Stimulated activated CD8-positive, alpha-beta memory T cell treated with anti-CD3 and anti-CD28 coated beads, Interleukin-7, amount 100 ng/mL, for 1 hour (primary cell): Measurements from ENCODE around the gene UXS1.

Source experiments
- DNase-seq, 2 donors: peaks; one replicate each; pipeline ENCODE4 v3.0.0-alpha.2; 2020; ENCODE audit warnings: low read depth in 2 of 2

Gene UXS1

DNA sequence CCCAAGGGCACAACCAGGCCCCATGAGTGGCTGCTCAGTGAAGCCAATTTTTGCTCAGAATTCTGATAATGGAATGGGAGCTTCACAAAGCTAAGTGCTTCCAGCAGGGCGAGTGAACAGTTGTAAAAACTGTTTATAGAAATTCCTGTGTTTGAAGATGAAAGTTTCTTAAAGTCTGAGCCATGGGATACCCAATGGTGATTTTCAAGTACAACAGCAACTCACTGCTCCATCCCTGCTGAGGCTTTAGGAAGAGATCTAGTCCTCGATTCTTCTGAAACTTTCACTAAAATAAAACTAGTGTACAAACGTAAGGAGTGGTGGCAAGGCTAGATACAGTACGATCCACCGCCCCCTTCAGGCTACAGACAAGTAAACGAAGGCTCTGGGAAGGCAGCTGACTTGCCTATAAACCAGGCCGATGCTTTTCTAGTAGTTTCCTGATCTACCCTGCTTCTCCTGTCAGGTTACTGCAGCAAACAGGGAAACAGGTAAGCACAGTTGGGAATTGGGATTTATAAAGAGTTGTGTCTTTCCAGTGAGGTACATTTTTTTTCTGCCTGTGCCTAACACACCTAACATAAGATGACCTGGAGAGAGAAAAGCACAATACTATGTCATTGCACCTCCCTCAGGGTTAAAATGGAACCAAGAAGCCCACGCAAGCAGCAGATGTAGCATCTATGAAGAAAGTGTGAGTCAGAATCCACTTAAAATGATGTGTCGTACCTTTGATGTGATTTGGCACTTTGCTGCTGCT is 108.7 kb downstream of the UXS1 start:
- no peak for DNase-seq

DNA sequence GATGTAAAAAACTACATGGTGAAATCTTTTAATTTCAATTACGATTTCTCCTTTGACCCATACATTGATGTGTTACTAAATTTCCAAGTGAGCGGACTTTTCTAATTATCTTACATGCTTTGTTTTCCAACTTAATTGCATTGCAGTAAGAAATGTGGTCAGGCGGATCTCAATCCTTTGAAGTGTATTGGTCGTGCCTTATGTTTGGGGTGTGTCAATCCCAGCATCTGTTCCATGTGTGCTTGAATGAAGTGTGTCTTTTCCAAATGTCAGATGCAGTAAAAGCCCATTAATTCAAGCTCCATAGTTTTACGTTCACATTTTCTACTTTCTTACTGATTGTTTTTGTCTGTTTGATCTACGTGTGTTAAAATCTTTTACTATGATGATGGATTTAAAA is 113.1 kb downstream of the UXS1 start:
- no peak for DNase-seq

GRCh38 chr2:106078096-106078495 is 116.0 kb downstream of the UXS1 start:
- DNase-seq = no peak

- no peak for DNase-seq
These were observed 117.2 kb downstream of the UXS1 start for GRCh38 chr2:106076941-106077340.

DNA sequence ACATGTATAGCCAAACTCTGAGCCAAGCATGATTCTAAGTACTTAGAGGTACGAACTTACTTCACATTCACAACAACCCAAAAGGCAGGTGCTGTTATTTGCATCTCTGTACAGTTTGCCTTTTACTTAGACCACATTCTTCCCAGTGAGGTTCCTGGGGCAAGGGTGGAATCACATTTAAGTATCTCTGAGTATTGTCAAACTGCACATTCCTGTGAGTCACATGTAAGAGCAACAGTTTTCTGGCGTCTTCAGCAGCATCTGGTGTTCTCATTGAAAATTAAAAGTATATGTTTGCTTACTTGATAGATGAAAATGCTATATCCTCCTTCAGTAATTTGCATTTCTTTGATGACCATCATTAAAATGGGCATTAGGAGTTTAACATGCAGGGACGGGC is 119.1 kb downstream of the UXS1 start:
- no peak for DNase-seq

DNA sequence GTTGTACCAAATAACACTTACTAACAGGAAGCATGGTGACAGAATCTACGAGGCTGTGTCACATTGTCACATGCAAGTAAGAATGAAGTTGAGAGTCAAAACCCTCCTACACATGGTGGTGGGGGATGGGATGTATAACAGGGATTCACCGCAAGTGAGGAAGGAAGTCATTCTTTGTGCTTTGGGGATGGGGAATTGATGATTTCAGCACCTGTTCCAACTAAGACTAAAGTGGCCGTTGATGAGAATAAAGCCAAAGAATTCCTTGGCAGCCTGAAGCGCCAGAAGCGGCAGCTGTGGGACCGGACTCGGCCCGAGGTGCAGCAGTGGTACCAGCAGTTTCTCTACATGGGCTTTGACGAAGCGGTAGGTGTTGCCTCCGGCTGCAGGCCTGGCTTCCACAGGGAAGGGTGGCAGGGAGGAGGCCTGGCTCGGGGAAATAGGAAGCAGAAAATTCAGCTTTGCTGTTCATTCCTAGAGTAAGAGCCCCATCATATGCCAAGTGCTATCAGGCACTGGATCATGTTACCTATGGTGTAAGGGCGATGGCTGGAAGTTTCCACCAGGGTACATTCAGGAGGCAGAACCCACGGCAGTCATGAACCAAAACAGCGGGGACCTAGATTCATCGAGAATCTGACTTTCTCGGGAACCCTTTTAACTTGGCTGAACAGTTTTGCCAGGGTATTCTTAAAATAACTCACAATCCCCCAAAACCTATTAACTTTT is 120.3 kb downstream of the UXS1 start:
- DNase-seq = no peak

- no peak for DNase-seq
These were observed 123.9 kb downstream of the UXS1 start for GRCh38 chr2:106070181-106070580.

DNA sequence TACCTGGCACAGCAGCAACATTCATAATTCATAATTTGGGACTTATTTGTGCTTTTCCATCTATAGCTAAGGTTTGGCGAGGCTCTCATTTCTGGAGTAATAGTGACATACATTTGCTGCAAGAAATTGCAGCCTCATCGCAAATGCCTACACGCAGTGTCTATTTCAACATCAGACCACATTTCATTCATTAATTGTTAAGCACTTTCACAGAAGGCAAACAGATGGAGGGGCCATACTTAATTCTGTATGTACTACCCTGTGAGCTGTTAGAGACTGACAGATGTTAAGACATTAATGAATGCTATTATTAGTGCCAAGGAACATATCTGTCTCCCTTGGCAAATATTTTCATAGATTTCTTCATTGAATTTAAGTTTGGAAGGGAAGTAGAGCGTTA is 125.7 kb downstream of the UXS1 start:
- no peak for DNase-seq

GRCh38 chr2:106065983-106066820 is 127.9 kb downstream of the UXS1 start:
- no peak for DNase-seq

GRCh38 chr2:106065268-106065982 is 128.7 kb downstream of the UXS1 start:
- DNase-seq = no peak

- DNase-seq = no peak
These were observed 130.9 kb downstream of the UXS1 start for GRCh38 chr2:106063181-106063580.

- no peak for DNase-seq
These were observed 131.5 kb downstream of the UXS1 start for GRCh38 chr2:106062627-106063026.

- DNase-seq = no peak
These were observed 132.3 kb downstream of the UXS1 start for GRCh38 chr2:106061611-106062349.

- no peak for DNase-seq
These were observed 134.6 kb downstream of the UXS1 start for GRCh38 chr2:106059416-106060065.

GRCh38 chr2:106058469-106059137 is 135.5 kb downstream of the UXS1 start:
- no peak for DNase-seq

DNA sequence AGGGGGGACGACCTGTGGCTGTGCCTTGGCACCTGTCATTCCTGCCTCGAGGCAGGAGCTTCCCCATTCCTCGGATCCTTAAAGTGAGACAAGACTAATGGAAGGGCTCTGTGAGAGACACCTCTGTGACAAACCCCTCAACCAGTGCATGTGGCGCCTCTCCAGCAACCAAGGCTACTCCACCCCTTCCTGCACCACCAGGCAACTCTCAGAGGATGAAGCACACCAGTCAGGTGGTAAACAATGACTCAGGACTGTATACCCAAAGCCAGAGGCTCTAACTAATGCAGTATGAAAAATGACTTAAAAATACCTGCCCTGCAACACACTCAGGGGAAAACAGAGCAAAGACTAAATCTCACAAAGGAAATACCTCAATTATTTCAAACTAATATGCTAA is 136.9 kb downstream of the UXS1 start:
- DNase-seq = no peak

DNA sequence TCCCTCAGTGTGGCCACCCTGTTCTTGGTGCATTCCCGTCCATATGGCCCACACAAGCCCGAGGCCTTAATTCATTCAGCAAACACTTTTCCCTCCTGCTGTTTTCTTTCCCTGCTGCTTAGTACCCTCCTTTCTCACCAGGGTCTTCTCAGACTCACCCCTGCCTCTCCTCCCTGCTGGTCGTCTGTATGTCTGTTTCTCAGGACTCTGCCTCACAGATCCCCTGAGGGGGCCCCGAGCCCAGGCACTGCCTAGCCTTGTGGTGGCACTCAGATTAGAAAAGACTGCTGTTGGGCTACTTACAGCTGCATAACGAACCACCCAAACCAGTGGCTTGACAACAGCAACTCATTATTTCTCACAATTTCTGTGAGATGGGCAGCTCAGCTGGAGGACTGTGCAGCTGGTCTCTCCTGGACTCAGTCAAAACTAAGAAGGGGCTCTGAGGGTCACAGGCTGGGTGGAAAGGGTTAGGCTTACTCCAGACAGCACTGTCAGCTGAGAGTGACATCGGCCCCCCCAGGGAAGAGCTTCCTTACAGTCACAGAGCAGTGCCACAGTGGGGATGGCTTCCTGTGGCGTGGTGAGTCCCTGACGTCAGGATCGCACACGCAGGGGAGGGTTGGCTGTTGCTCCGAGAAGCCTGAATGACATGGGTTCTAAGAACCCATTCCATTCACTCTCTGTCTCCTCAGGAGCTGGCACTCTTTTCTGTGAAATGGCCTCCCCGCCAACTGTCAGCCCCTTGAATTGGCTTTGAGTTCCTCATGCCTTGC is 139.0 kb downstream of the UXS1 start:
- no peak for DNase-seq

DNA sequence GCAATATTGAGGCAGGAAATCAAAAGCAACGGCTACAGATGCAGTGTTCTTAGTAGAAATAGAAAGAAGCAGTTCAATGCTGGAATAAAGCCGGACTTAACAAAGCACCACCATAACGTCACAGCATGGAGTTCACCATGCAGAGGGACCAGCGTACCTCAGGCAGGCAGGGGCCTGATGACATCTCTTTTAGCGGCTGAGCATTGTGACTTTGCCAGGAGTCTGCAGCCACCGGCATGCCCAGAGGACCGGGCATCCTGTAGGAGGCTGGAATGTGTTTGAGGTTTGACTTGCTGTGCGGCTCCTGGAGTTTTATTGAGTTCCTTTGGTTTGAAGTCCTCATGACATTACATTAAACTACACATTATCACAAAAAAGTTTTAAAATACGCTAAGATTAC is 139.8 kb downstream of the UXS1 start:
- no peak for DNase-seq

- DNase-seq = no peak
These were observed 140.5 kb downstream of the UXS1 start for GRCh38 chr2:106053581-106053980.
